Upper lobe of right lung (tissue), 1 donor: ENCODE results near the gene AKNA. TPM values are rescaled to one million over a fixed set of nuclear protein-coding genes. Genes with fewer than 3 reads are reported as not detected.

Experiments used
- ATAC-seq: fragments of 200-7000 bp; cut with Tn5 transposase; one replicate; pipeline ENCODE4 v1.9.1; 2020; ENCODE audit warnings: mild to moderate bottlenecking, moderate library complexity
- DNase-seq: peaks from one replicate; pipeline ENCODE4 v3.0.0-alpha.2; 2020
- H3K27ac ChIP-seq: fragments of 200-600 bp; one replicate; pipeline ENCODE4 v1.8.0; 2022
- H3K27me3 ChIP-seq: fragments of 200-600 bp; one replicate; pipeline ENCODE4 v1.8.0; 2022; ENCODE audit warnings: mild to moderate bottlenecking
- H3K36me3 ChIP-seq: fragments of 200-600 bp; one replicate; pipeline ENCODE4 v1.8.0; 2022
- H3K4me1 ChIP-seq: fragments of 200-600 bp; one replicate; pipeline ENCODE4 v1.8.0; 2022
- H3K4me3 ChIP-seq: fragments of 200-600 bp; one replicate; pipeline ENCODE4 v1.8.0; 2022; ENCODE audit warnings: mild to moderate bottlenecking
- H3K9me3 ChIP-seq: fragments of 200-600 bp; one replicate; pipeline ENCODE4 v1.8.0; 2022
- intact Hi-C: fragments of 100-400 bp; cut with DNase I; formaldehyde crosslinking; loops from one replicate; pipeline ENCODE4 v1.11.0; 2022
- total RNA-seq: library from RNA; stranded (reverse); fragmentation: NEBNext Ultra II Directional; extraction: Animal tissue kit (Norgen Biotek cat#: 25700); gene quantifications from one replicate; pipeline ENCODE4 v1.2.1, GENCODE V29; 2021
- TF ChIP-seq, protein P1 (sequence below): fragments of 200-600 bp; IDR thresholded peaks from one replicate; pipeline ENCODE4 v1.8.0; 2022; ENCODE audit warnings: antibody characterized with exemption
- donor health status: DM: no; HTN: yes; CAD: no; lungs with severe emphysema.

The AKNA gene
- total RNA-seq, 1 donor from 2014 or later, result 54.7 TPM

DNA sequence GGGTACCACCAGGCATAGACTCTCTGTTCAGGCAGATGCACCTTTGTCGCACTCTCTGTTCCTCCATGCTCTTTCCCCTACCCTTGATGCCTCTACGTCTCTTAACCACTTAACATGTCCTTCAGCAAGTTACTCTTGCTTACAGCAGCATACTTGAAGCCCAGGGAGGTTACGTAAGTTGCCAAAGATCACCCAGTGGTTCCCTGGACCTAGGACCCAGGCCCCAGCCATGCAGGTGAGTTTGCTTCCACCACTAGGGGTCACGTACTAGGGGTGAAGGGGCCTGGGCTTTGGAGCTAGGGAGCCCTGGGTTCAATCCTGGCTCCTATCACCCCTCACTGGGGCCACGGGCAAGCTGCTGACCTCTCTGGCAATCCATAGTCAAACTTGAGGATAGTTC, 8.9 kb downstream of the AKNA start:
- Histone ChIP-seq H3K36me3 (peaks cover 68% of the 10 kb centered on the region), H3K27me3 (no peaks in the 10 kb centered on the region), H3K4me3 (no peak overlapping the region), H3K9me3 (no peaks in the 10 kb centered on the region), H3K27ac (no peak overlapping the region), H3K4me1 (peaks cover 48% of the 10 kb centered on the region)
- DNase-seq, result no peak
- ATAC-seq, result no peak
- TF ChIP-seq, protein P1, sequence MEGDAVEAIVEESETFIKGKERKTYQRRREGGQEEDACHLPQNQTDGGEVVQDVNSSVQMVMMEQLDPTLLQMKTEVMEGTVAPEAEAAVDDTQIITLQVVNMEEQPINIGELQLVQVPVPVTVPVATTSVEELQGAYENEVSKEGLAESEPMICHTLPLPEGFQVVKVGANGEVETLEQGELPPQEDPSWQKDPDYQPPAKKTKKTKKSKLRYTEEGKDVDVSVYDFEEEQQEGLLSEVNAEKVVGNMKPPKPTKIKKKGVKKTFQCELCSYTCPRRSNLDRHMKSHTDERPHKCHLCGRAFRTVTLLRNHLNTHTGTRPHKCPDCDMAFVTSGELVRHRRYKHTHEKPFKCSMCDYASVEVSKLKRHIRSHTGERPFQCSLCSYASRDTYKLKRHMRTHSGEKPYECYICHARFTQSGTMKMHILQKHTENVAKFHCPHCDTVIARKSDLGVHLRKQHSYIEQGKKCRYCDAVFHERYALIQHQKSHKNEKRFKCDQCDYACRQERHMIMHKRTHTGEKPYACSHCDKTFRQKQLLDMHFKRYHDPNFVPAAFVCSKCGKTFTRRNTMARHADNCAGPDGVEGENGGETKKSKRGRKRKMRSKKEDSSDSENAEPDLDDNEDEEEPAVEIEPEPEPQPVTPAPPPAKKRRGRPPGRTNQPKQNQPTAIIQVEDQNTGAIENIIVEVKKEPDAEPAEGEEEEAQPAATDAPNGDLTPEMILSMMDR, result no peak
- intact Hi-C loops, result no loop called here

DNA sequence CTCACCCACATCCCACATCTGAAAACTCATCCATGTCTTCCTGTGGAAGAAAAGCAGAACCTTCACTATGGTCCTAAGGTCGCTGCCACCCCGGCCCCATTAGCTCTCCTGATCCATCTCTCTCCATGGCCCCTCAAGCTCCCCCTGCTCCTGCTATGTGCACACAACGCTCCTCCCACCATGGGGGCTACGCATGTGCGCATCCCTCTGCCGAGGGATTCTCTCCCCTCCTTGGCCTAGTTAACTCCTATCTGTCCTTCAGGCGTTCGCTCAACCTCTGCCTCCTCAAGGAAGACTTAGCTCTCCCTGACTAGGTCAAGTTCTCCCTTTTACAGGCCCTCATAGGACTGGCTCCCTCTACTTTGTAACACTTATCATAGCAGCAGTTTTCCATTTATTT, 9.8 kb downstream of the AKNA start:
- ATAC-seq (no peak), DNase-seq (no peak)
- peaks cover 76% of the 10 kb centered on the region for H3K36me3 ChIP-seq

GRCh38 chr9:114376586-114377445, 11.0 kb downstream of the AKNA start:
- Histone ChIP-seq H3K36me3 (peaks cover 76% of the 10 kb centered on the region), H3K4me3 (no peak overlapping the region), H3K27ac (peak overlapping the region; percentile 11), H3K9me3 (no peaks in the 10 kb centered on the region), H3K27me3 (no peaks in the 10 kb centered on the region), H3K4me1 (peaks cover 46% of the 10 kb centered on the region)
- TF ChIP-seq, protein P1, result no peak
- ATAC-seq, result no peak
- no peak for DNase-seq
- intact Hi-C loops, result no loop called here

More for the DNA sequence above, 9.8 kb downstream of the AKNA start:
- Histone ChIP-seq H3K9me3 (no peaks in the 10 kb centered on the region), H3K4me3 (no peak overlapping the region), H3K27ac (no peak overlapping the region), H3K4me1 (peaks cover 46% of the 10 kb centered on the region), H3K27me3 (no peaks in the 10 kb centered on the region)
- intact Hi-C loops, result no loop called here
- TF ChIP-seq, protein P1, result no peak

DNA sequence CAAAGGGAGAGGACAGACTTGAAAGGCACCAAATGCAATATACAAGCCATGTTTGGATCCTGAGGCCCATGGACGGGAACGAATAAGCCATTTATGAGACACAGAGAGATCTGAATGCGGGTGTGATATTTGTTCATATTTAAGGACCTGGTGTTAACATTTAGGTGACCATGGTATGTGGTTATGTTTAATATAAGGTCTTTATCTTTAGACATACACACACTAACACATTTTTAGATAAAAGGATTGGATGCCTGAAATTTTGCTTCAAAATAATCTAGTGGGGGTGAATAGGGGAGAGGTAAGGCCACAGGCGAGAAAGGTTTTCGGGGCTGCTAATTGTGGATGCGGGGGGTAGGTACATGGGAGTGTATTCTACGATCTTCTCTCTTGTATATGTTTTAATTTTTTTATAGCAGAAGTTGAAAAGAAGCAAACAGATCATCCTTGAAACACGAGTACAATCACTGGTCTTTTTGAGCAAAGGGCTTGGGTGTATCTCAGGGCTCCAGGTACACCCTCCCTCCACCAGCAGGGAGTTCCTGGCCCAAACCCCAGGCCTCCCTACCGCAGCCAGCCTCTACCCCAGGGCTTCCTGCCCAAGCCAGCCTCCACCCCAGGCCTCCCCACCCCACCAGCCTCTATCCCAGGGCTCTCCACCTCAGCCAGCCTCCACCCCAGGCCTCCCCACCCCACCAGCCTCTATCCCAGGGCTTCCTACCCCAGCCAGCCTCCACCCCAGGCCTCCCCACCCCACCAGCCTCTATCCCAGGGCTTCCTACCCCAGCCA, 12.2 kb downstream of the AKNA start:
- Histone ChIP-seq H3K9me3 (no peaks in the 10 kb centered on the region), H3K27ac (no peak overlapping the region), H3K36me3 (peaks cover 81% of the 10 kb centered on the region), H3K4me3 (no peak overlapping the region), H3K27me3 (no peaks in the 10 kb centered on the region), H3K4me1 (peaks cover 47% of the 10 kb centered on the region)
- TF ChIP-seq, protein P1, result no peak
- intact Hi-C loops, result no loop called here
- ATAC-seq (no peak), DNase-seq (no peak)

GRCh38 chr9:114374936-114375335, 12.8 kb downstream of the AKNA start:
- Histone ChIP-seq H3K9me3 (no peaks in the 10 kb centered on the region), H3K27ac (no peak overlapping the region), H3K27me3 (no peaks in the 10 kb centered on the region), H3K4me3 (no peak overlapping the region), H3K36me3 (peaks cover 81% of the 10 kb centered on the region), H3K4me1 (peaks cover 47% of the 10 kb centered on the region)
- intact Hi-C loops, result no loop called here
- TF ChIP-seq, protein P1, result no peak
- DNase-seq (peak; percentile 32), ATAC-seq (no peak)
